TTC549 (cell line): ENCODE measurements around the gene PPP3R1.
A peak's percentile ranks its signal among the peaks of the same experiment; 100 is the strongest.

ENCODE experiments used
- FAIRE-seq: peaks from 2 replicates; lab custom pipeline; 2012; peaks lifted over from hg19 to GRCh38; lab: Jason Lieb, UNC

The PPP3R1 gene

DNA sequence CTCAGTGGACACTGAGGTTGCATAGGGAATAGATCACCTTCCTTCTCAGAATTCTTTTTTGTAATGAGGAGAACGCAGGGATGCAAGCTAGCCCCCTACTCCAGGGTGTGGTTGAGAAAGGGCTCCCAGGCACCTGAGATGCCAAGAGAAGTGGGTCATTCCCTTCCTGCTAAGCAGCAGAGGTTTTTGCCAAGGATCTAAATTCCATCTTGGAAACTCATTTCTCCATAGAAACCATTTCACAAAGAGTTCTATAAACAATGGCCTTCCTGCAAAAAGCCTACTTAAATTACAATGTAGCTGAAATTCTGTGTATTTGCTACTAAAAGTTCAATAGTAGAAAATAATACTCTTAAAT lies 3.7 kb upstream of the PPP3R1 start:
- FAIRE-seq, result no peak

DNA sequence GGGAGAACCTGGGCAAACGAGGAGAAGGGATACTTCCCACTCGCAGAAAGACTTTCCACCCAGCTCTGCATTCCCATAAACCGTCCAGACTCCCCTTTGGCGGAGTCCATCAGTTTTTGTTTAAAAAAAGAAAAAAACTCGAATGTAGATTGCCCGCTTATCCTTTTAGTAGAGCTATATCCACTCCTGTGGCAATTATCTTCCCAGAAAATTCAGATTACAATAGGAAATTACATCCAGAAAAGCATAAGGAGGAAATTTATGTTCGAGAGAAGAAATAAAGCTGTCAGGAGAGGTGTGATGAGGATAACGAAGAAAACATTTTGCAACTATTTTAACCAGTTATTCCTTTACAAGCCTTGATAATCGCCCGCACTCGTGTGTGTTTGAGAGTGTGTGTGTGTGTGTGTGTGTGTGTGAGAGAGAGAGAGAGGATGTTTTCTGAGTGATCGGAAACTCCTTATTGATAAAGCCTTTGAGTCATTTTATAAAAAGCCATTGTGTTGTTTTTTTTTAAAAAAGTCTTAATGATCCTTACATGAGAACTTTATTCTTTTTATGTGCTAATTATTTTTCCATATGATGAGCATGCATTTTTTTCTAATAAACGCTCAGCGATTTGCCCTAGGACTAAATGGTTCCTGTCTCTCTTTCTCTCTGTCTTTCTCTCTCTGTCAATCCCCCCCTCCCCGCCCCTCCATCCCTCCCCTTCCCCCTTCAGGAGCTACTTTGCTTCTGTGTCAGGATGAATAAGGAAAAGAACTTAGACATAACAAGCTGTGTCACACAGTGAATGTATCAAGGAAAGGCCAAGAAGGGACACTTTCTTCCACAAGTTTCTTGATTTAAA lies 1.1 kb upstream of the PPP3R1 start:
- no peak for FAIRE-seq

DNA sequence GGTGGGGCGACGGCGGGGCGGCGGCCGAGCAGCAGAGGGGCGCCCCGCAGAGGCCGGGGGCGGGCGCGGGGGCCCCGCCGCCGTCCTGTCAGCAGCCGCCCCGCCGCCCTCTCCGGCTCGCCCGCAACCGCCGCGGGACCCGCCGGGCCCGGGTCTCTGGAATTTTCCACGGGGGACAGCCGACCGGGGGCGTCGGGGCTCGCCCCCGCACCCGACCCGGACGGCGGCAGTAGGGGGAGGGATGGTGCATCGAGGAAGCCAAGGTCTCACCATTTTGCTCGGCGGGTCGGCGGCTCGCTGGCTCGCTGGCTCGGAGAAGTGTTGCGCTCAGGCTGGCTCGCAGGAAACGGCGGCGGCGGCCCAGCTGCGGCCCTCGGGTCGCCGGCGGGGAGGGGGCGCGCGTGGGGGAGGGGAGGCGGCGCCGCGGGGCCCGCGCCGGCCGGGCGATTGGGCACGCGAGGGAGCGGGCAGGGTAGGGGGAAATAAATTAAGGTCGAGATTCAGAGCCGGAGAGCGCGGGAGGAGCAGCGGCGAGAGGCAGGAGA lies 405 bp downstream of the PPP3R1 start:
- no peak for FAIRE-seq

DNA sequence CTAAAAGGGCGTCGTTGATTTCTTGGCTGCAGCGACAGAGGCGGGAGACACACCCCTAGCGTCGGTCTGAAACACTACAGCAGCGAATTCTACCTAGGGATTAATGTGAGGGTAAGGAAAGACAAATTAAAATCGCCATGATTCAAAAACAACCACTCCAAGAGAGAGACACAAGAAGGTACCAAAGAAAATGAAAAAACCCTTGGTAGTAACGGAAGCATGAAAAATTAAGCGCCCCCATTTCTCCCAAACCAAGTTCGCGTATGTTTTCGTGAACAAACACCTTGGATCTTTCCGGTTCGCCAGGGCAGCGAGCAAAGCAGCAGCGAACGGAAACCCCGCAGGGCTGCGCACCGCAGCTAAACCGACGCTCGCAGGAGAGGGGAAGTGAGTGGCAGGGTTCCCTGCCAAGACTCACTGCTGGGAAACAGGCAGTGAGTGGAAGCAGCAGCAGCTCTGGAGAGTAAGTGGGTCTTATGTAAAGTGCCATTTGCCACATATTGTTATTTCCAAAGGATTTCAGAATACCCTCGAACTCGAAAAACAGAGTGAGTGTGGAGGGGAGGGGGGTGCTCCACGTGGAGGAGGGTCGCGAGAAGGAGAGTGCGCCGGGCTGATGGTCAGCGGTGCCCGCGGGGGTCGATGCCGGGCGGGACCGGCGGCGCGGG lies 1.0 kb downstream of the PPP3R1 start:
- FAIRE-seq, result no peak

DNA sequence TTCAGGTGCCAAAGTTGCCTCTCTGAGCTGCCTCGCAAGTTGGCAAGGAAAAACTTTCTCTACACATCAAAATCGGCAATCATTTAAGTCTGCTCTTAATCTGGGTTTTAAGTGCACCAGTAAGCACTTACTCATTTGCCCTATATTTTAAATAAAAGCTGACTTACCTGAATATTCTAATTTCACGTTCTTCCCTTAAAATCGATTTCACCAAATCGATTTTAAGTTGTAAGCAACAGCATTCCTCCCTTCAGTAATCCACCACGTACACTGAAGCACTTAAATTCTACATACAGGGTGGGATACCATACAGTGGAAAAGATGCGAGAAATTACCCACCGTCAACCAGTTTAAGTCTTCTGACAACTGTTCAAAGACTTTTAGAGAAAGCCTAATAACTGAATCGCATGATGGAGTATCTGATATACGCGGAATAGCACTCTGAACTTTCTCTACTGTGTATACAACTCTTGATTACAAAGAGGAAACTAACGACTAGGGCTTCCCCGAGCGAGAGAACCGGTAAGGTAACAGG lies 1.6 kb downstream of the PPP3R1 start:
- no peak for FAIRE-seq

DNA sequence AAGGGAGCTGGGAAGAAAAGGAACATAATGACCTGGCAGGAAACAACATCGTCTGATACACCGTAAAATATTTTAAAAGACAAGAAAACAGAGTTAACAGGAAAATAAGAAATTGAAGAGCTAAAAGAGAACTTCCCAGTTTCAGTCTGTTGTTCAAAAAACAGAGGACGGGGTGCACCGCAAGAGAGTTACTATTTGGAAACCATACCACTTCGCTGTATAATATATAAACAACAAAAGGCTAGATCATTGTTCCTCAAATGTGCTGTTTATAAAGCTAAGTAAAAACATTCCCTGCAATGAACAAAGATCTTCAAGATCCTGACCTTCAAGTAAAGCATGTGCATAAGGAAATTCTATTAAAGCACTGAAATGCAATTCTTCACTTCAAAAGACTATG lies 2.1 kb downstream of the PPP3R1 start:
- FAIRE-seq, result no peak

DNA sequence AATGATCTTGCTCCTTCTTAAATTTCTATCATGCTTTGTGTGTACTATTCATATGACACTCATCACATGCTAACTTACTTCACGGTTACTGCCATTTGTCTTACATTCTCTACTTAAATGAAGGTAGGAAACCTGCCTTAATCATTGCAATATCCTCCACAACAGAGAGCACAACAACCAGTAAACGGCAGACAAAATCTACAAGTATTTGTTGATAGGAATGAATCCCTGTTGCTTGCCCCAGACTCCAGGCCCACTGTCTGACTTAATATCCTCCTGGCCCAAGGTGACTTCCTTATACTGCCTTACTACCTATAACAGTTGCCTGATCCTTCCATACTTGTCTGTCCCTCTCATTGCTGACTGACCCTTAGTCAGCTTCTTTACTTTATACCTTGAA lies 3.5 kb downstream of the PPP3R1 start:
- FAIRE-seq, result no peak

DNA sequence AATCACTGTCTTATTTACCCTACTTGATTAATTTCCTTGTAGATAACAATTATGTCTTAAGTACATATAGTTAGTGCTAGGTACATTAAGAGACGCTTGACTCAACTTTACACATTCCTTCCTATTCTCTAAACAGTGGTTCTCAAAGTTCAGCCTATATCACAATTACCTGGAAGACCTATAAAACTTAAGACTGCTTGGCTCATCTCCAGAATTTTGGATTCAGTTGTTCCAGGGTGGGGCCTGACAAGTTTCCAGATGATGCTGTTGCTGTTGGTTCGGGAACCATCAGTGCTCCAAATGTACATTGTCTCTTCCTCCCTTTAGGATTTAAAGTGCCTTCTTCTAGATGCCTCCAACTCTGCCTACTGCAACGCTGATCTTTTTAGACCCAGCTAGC lies 4.0 kb downstream of the PPP3R1 start:
- no peak for FAIRE-seq

DNA sequence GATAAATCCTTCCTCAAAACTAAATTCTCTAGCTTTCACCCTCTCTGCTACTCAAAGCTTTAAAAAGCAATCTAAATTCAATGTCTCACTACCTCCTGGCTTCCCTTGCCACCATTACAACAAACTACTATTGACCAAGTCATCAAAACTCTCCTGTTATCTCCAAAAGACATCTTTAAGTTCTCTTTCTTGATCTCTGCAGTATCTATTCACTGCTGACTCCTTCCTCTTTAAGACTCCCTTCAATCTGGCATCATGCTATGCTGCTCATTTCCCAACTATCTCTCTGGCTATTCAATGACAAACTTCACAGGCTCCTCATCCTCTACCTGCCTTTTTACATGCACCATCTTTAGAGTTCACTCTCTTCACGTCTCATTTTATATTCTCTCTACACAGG lies 5.9 kb downstream of the PPP3R1 start:
- FAIRE-seq, result no peak

DNA sequence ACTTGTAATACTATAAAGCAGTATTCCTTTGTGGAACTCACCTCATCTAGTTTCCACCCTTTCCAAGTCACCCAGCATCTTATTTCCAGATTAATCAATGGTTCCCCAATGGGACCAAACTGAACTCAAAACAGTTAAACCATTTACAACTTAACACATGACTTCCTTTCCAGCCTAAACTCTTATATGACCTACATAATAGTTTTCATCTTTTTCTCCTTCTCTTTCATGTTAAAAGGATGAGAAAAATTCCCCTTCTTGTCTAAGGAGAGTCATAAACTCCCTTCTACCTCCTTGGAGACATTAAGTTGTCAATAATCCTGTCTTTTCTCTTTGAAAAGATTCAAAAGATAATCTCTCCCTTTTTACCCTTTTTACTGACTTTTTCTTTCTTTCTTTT lies 6.7 kb downstream of the PPP3R1 start:
- no peak for FAIRE-seq

DNA sequence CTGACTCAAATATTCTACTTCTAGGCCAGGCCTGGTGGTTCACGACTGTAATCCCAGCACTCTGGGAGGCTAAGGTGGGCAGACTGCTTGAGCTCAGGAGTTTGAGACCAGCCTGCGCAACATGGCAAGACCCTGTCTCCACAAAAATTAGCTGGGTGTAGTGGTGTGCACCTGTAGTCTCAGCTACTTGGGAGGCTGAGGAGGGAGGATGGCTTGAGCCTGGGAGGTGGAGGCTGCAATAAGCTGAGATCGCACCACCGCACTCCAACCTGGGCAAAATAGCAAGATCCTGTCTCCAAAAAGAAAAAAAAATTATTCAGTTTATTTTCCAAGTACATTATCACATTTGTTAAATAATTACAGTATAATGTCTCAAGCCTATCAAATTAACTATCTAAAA lies 7.3 kb downstream of the PPP3R1 start:
- FAIRE-seq, result no peak

DNA sequence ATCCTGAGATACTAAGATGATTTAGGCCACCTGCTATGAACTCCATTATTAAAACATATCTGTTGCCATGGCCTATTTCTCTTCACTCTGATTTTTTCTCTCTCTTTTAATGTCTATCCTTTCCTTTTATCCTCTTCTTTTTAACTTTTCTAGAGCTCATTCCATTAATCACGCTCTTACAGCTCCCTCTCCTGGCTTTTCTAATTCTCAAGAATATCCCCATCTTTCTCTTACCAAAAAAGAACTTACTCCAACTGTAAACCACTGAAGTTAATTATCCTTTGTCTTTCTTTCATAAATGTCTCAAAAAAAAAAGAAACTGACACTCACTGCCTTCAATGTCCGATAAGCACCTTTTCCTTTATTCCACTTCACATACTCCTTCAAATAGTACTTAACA lies 7.9 kb downstream of the PPP3R1 start:
- peak; percentile 69 for FAIRE-seq

DNA sequence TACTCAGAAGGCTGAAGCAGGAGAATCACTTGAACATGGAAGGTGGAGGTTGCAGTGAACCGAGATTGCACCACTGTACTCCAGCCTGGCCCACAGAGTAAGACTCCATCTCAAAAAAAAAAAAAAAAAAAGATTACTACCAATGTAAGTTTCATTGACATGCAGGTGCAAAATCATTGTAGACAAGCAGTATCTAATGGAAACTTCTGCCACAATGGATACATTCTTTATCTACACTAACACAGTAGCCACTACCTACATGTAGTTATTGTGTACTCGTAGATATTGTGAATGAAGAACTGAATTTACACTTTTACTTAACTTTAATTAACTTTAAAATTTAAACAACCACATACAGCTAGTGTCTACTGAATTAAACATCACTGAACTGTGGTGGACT lies 10.6 kb downstream of the PPP3R1 start:
- no peak for FAIRE-seq

DNA sequence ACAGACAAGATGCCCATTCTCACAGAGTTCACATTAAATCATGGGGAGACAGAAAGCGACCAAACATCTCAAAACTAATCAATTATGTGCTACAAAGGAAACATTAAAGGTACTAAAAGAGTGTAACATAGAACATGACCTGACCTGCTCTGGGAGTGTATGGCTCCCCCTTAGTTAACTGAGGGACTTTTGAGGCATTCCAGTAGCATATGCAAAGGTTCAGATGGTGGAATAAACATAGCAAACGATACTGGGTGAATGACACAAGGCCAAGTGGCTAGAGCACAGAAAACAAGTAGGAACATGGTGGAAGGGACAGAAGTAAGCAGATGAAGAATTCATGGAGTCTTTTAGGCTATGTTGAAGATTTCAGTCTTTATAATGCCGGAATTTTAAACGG lies 11.9 kb downstream of the PPP3R1 start:
- FAIRE-seq, result no peak

DNA sequence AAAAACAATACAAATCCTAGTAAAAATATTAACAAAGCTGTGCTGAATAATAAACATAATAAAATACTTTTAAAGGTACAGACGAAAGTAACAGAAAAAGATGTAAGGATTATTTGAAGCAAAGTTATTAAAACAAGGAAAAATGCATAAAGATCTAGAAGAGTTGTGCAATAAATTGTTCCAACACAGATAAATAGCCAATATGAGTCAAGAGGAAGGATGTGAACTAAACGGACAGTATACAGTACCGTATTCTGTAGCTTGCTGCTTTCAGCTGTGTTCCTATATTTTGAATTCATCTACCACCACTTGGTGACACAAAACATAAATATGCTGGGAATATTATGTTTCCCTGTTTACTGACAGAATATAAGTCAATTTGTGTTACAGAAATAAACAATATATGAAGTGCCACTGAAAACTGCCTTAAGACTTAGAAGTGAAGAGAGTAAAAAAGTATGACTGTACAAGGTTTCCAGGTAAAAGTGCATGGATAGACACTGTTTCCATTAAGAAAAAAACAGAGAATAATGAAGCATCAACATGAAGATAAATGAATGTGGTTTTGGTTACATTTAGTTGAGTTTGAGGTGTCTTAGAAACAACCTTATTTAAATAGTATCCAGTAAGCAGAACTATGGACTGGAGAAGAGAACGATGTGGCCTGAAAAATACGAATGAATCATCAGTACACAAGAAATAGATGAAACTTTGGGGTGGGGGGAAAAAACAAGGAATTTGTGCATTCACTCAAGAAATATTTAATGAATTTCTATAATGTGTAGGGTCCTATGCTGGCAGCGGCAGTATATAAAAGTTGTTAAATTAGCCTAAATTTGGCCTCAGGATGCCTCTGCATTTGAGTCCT lies 13.1 kb downstream of the PPP3R1 start:
- FAIRE-seq, result no peak

DNA sequence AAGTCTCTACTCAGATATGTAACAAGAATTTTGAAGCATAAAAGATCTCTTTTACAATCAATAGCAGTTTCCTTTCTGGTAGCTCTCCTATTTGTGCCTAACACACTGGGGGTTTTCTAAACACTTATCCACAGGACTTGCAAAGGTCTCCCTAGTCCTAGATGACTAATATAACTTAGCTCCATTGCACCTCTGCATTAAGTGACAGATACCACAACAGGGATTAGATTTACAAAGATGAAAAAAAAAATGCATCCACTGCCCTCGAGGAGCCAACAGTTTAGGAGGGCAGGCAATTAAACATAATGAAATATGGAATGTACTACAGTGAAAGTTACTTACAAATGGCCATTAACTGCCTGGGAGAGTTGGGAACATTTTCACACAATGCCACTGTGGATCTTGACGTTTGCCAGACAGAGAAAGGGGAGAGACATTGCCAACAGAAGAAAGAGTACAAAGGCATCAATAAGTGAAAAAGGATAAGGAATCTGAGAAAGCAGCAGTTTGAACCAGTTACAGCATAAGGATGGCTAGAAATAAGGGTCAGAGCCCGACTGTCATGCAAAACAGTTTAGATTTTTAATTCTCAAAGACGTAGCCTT lies 14.3 kb downstream of the PPP3R1 start:
- FAIRE-seq, result no peak

DNA sequence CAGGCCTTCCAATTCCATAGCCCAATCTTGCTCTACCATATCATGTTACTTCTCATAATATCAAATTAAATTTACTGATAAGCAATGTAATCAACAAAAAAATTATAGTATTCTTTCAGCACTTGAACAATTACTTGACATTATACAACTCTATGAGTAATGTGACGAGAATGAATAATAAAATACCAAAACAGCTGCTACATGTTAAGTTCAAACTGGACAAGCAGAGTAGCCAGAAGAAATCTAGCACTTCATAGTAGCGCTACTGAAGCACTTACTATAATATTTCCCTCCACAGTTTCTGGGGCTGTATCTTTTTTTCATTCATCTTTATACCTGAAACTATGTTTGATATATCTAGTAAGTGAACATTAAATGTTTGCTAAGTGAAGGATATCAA lies 14.9 kb downstream of the PPP3R1 start:
- no peak for FAIRE-seq

DNA sequence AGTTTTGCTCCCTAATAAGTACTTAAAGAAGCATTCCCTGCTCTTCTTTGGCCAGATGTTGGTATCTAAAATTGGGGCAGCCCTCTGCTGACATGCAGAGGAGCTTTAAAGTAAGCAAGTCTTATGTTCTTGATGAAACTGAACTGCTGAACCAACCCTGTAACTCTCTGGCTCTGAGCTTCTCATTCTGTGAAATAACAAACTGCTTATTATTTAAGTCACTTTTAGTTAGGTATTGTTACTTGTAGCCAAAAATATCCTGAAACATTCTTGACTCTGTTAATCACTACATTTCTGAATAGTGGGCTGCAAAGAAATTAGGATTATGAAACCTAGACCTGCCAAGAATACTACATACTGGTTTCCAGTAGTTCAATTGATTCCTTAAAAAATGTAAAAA lies 15.5 kb downstream of the PPP3R1 start:
- no peak for FAIRE-seq

DNA sequence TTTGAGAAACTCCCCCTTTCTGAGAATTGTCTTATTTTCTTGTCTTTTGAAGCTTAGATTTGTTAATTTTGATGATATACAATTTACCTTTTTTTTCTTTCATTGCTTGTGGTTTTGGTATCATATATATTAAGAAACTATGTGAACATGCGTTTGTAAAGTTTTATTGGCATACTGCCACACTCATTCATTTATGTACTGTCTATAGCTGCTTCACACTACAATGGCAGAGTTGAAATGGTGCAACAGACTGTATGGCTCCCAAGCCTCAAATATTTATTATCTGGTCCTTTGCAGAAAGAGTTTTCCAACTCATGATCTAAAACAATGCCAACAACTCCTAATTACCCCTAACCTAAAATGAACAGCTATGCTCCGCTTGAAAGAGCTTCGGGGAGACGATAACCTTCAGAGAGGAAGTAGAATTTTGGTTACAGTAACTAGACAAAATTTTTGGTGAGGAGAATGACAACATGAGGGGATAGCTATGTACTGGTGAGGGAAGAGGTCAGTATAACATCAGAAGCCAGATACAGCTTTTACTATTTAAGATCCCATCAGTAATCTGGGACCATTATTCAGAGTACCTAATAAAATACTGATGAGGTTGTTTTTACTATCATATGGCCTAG lies 16.1 kb downstream of the PPP3R1 start:
- FAIRE-seq, result no peak

DNA sequence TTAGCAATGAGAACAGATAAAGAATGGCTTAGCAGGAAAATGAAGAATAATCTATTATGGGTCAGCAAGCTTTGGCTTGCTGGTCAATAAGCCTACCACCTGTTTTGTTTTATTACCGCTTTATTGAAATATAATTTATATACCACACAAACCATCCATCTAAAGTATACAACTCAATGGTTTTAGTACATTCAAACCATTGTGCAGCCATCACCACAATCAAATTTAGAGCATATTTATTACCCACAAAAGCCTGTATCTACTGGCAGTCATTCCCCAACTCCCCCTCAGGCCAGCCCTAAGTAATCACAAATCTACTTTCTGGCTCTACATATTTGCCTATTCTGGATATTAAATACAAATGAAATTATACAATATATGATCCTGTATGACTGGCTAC lies 17.2 kb downstream of the PPP3R1 start:
- FAIRE-seq, result no peak

DNA sequence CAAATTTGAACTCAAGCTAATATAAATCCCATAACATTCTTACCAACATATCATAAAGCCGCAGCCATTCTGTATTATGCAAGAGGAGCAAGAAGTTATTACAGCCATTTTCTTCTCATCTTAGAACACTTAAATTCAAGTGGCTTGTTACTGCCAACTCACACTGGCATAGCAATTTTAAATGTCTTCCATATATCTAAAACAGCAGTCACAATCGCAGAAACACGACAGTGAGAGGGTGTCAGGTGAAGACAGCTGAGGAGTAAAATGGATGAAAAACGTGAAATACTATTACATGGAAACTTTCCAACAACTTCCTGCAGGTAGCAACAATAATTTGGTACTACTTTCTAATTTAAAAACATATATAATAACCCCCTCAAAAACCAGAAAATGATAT lies 17.9 kb downstream of the PPP3R1 start:
- FAIRE-seq, result no peak

DNA sequence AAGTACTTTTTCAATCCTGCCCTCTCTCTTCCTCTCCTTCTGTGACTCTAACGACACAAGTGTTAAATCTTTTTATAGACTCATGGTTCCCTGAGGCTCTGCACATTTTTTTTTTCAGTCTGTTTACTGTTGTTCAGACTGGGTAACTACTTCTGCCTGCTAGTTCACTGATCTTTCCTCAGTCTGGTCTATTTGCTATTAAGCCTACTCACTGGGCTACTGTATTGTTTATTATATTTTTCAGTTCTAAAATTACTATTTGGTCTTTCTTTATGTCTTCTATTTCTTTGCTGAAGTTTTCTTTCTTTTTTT lies 21.3 kb downstream of the PPP3R1 start:
- FAIRE-seq, result no peak
